Testis (tissue), 3 donors: ENCODE measurements around the gene PLCB1. TPM values are rescaled to one million over a fixed set of nuclear protein-coding genes. Genes with fewer than 3 reads are reported as not detected.
"Not testable (repeated sequence)": the region's sequence is repeated elsewhere in the genome, so short reads cannot be mapped to it uniquely, and the experiment has no call there.

Source experiments
- DNase-seq: peaks from one replicate; pipeline ENCODE4 v3.0.0-alpha.2; 2019
- H3K27ac ChIP-seq, 2 donors: fragments of 200-600 bp; sonication (generic); one replicate each; pipeline ENCODE4 v1.5.1; 2019
- H3K27me3 ChIP-seq: fragments of 200-600 bp; sonication (generic); one replicate; pipeline ENCODE4 v1.5.1; 2019
- H3K36me3 ChIP-seq: fragments of 200-600 bp; sonication (generic); one replicate; pipeline ENCODE4 v1.5.1; 2017; ENCODE audit warnings: low read depth; ENCODE audit errors: missing control alignments
- H3K4me1 ChIP-seq: fragments of 200-600 bp; sonication (generic); one replicate; pipeline ENCODE4 v1.5.1; 2019
- H3K4me3 ChIP-seq, 2 donors: fragments of 200-600 bp; sonication (generic); one replicate each; pipeline ENCODE4 v1.5.1; 2017 to 2019
- H3K9me3 ChIP-seq: fragments of 200-600 bp; sonication (generic); one replicate; pipeline ENCODE4 v1.5.1; 2017
- CTCF ChIP-seq, 3 experiments: fragments of 450-650 bp in 2 of 3; fragments of 200-600 bp in 1 of 3; sonication (generic) in 1 of 3; IDR thresholded peaks; one replicate each; pipeline ENCODE4 v1.5.1; 2016 to 2019; ENCODE audit warnings: antibody characterized with exemption in 3 of 3, mild to moderate bottlenecking in 2 of 3, moderate library complexity in 1 of 3
- POLR2A ChIP-seq: fragments of 450-650 bp; IDR thresholded peaks from one replicate; pipeline ENCODE4 v1.6.1; 2017; ENCODE audit warnings: antibody characterized with exemption, mild to moderate bottlenecking, moderate library complexity
- WGBS, 2 donors: methylation state at CpG; one replicate each; pipeline ENCODE4 v1.1.5; 2018; 5-methylcytosine and 5-hydroxymethylcytosine counted together
- intact Hi-C: fragments of 100-400 bp; cut with DNase I; formaldehyde crosslinking; loops from one replicate; pipeline ENCODE4 v1.15.1; 2023; ENCODE audit warnings: low total_unique reads
- polyA plus RNA-seq: library from polyadenylated mRNA; stranded (reverse); fragments of 350-450 nt; fragmentation: Illumina TruSeq; extraction: RNeasy Lipid Tissue Mini Kit (QIAGEN cat#74804); gene quantifications from one replicate; pipeline ENCODE4 v1.2.3, GENCODE V29; 2014; ENCODE audit warnings: low read depth, low replicate concordance; ENCODE audit not compliant: insufficient read depth
- total RNA-seq, 2 donors: library from RNA; depleted of rRNA; stranded (reverse); fragments of >200 nt; gene quantifications; one replicate each; pipeline ENCODE4 v1.2.3, GENCODE V29; 2016

Gene PLCB1
- total and polyA plus RNA-seq, 3 donors from 2014 or later: 3.1 to 9.8 (median 8.2) TPM

DNA sequence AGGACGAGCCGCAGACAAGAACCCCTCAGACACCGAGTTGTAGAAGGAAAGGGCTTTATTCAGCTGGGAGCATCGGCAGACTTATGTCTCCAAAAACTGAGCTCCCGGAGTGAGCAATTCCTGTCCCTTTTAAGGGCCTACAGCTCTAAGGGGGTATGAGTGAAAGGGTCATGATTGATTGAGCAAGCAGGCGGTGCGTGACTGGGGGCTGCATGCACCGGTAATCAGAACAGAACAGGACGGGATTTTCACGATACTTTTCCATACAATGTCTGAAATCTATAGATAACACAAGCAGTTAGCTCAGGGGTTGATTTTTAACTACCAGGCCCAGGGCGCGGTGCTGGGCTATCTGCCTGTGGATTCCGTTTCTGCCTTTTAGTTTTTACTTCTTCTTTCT is 710.5 kb downstream of the PLCB1 start:
- Histone ChIP-seq H3K27me3 (no peaks in the 10 kb centered on the region), H3K36me3 (no peaks in the 10 kb centered on the region), H3K4me1 (no peaks in the 10 kb centered on the region), H3K27ac (no peak overlapping the region), H3K9me3 (no peaks in the 10 kb centered on the region), H3K4me3 (no peak overlapping the region)
- intact Hi-C loops: no loop called here
- DNase-seq: no peak
- 93 to 94% methylated on average over 13 of the region's 13 CpGs for WGBS, 2 donors
- TF ChIP-seq POLR2A (no peak), CTCF (IDR thresholded peaks at IDR 0.05) (no peak)

DNA sequence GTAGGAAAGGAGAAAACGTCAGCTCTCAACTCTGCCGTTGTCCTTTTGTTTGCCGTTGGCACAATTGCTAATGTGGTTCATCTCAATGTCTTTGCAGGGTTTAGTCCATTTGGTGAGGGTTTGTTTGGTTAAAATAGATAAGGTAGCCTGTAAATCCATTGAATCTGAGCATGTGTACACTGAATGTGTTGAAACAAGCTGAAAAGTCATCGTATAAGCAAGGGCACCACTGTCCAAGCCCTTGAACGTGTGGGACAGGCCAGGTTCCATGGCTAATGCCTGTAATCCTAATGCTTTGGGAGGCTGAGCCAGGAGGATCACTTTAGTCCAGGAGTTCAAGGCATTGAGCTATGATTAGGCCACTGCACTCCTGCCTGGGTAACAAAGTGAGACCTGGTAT is 712.1 kb downstream of the PLCB1 start:
- Histone ChIP-seq H3K27me3 (no peaks in the 10 kb centered on the region), H3K4me1 (no peaks in the 10 kb centered on the region), H3K4me3 (no peak overlapping the region), H3K27ac (no peak overlapping the region), H3K9me3 (no peaks in the 10 kb centered on the region), H3K36me3 (no peaks in the 10 kb centered on the region)
- no peak for TF ChIP-seq POLR2A
- no peak for TF ChIP-seq CTCF (IDR thresholded peaks at IDR 0.05)
- intact Hi-C loops: no loop called here
- WGBS, 2 donors: 93% methylated on average over 5 of the region's 5 CpGs
- no peak for DNase-seq

- TF ChIP-seq POLR2A (no peak), CTCF (IDR thresholded peaks at IDR 0.05) (no peak)
- WGBS, 2 donors: 91 to 96% methylated on average over 7 of the region's 7 CpGs
- intact Hi-C loops: loop anchor here (5.0 kb wide), 1 partner anchor 512 kb away; no protein-coding TSS in a partner anchor
- H3K27ac ChIP-seq: no peak overlapping the region
- no peaks in the 10 kb centered on the region for H3K27me3 ChIP-seq
- no peak for DNase-seq
- H3K4me3 ChIP-seq: no peak overlapping the region
- H3K4me1 ChIP-seq: peaks cover 3% of the 10 kb centered on the region
- no peaks in the 10 kb centered on the region for H3K9me3 ChIP-seq
- no peaks in the 10 kb centered on the region for H3K36me3 ChIP-seq
These were observed 717.9 kb downstream of the PLCB1 start for GRCh38 chr20:8849990-8850389.

DNA sequence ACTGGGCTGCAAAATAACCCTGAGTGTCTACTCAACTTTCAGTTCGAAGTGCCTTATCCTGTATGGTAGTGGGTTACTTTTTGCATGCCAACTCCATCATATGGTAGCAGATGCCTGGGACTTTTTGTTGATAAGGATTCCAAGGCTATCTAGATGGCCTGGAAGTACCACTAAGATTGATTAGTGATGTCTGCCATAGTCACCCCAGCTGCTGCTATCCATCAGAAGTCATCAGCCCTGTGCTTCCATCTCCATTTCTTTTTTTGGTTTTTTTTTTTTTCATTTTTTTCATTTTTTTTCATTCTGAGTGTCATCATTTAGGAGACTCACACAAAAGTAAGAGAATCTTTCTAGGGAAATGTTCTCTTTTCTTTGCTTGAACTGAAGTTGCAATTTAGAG is 719.4 kb downstream of the PLCB1 start:
- Histone ChIP-seq H3K4me3 (no peak overlapping the region), H3K9me3 (no peaks in the 10 kb centered on the region), H3K27me3 (no peaks in the 10 kb centered on the region), H3K36me3 (no peaks in the 10 kb centered on the region), H3K4me1 (peaks cover 8% of the 10 kb centered on the region), H3K27ac (no peak overlapping the region)
- DNase-seq: no peak
- 96 to 100% methylated on average over 1 of the region's 1 CpG for WGBS, 2 donors
- TF ChIP-seq CTCF (IDR thresholded peaks at IDR 0.05) (no peak), POLR2A (no peak)
- intact Hi-C loops: loop anchor here (5.0 kb wide), 1 partner anchor 511 kb away; no protein-coding TSS in a partner anchor

DNA sequence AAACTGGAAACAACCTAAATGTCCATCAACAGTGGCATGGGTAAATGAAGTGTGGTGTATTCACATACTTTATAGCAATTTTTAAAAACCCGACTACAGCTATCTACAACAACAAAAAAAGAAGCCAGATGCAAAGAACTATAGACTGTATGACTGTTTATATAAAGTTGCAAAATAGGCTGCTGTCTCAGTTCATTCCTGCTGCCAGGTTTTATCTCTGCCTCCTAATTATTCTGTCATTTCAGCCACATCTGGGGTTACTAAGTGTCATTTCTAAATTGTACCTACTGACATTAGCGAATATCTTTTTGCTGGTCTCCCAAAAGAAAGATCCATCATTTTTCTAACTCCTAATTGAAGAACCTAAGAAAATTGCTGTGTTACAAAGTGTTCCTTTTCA is 719.9 kb downstream of the PLCB1 start:
- H3K4me1 ChIP-seq, H3K27ac ChIP-seq, DNase-seq, H3K4me3 ChIP-seq, H3K36me3 ChIP-seq, H3K27me3 ChIP-seq, H3K9me3 ChIP-seq: not testable (repeated sequence)
- intact Hi-C loops: loop anchor here (5.0 kb wide), 1 partner anchor 510 kb away; no protein-coding TSS in a partner anchor
- whole genome bisulfite sequencing, 2 donors: 49 to 52% methylated on average over 2 of the region's 2 CpGs

DNA sequence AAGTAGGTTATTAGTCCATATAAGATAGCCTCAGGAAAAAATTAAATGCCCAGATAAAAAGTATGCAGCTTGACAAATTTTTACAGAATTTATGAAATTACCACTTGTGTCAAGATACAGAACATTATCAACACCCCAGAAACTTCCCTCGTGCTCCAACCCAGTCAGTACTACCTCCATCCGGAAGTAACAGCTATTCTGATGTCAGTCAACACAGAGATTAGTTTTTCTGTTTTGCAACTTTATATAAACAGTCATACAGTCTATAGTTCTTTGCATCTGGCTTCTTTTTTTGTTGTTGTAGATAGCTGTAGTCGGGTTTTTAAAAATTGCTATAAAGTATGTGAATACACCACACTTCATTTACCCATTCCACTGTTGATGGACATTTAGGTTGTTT is 721.1 kb downstream of the PLCB1 start:
- intact Hi-C loops: loop anchor here (5.0 kb wide), 1 partner anchor 509 kb away; no protein-coding TSS in a partner anchor
- H3K4me1 ChIP-seq, H3K36me3 ChIP-seq, DNase-seq, H3K27me3 ChIP-seq, H3K9me3 ChIP-seq, H3K27ac ChIP-seq, H3K4me3 ChIP-seq: not testable (repeated sequence)
- 71 to 78% methylated on average over 3 of the region's 3 CpGs for WGBS, 2 donors
